Neural cell (in vitro differentiated cells): ENCODE data around the gene POLRMT. TPM values are rescaled to one million over a fixed set of nuclear protein-coding genes. Genes with fewer than 3 reads are reported as not detected.

Experiments used
- H2AFZ ChIP-seq: fragments of 200-600, 300-800 bp; sonication (generic), shearing (Covaris generic); 2 replicates; pipeline ENCODE4 v1.6.0; 2014; ENCODE audit warnings: low read depth, mild to moderate bottlenecking, antibody characterized with exemption, low read length, moderate library complexity
- H3F3A ChIP-seq: fragments of 200-600 bp; shearing (Covaris generic); 2 replicates; pipeline ENCODE4 v1.6.1; 2016; ENCODE audit warnings: mild to moderate bottlenecking, moderate library complexity, mixed read lengths, antibody characterized with exemption, low read length; ENCODE audit not compliant: insufficient read depth, poor library complexity, severe bottlenecking
- H3K27ac ChIP-seq: fragments of 200-600, 300-800 bp; sonication (generic), shearing (Covaris generic); 2 replicates; pipeline ENCODE4 v1.5.1; 2014; ENCODE audit warnings: mild to moderate bottlenecking, low read length, moderate library complexity
- H3K27me3 ChIP-seq: fragments of 300-800, 200-600 bp; sonication (generic), shearing (Covaris generic); 2 replicates; pipeline ENCODE4 v1.6.0; 2014; ENCODE audit warnings: mild to moderate bottlenecking, low read depth, low read length, moderate library complexity; ENCODE audit not compliant: insufficient read depth
- H3K36me3 ChIP-seq: fragments of 300-800, 200-600 bp; sonication (generic), shearing (Covaris generic); 2 replicates; pipeline ENCODE4 v1.5.1; 2014; ENCODE audit warnings: mild to moderate bottlenecking, antibody characterized with exemption, low read length, moderate library complexity; ENCODE audit not compliant: insufficient read depth
- H3K4me2 ChIP-seq: fragments of 300-800, 200-600 bp; sonication (generic), shearing (Covaris generic); 2 replicates; pipeline ENCODE4 v1.6.0; 2014; ENCODE audit warnings: mild to moderate bottlenecking, low read length
- H3K4me3 ChIP-seq: fragments of 300-800, 200-600 bp; sonication (generic), shearing (Covaris generic); 2 replicates; pipeline ENCODE4 v1.5.1; 2014; ENCODE audit warnings: mild to moderate bottlenecking, low read length, moderate library complexity
- H3K79me2 ChIP-seq: fragments of 200-600 bp; shearing (Covaris generic); replicated peaks from 2 replicates; pipeline ENCODE4 v1.6.0; 2014; ENCODE audit warnings: mild to moderate bottlenecking, low read length, moderate library complexity; ENCODE audit not compliant: insufficient read depth
- H3K9ac ChIP-seq: fragments of 300-800, 200-600 bp; sonication (generic), shearing (Covaris generic); 2 replicates; pipeline ENCODE4 v1.6.1; 2016; ENCODE audit warnings: mild to moderate bottlenecking, low read length, mixed read lengths
- H3K9me2 ChIP-seq: fragments of 200-600 bp; shearing (Covaris generic); 2 replicates; pipeline ENCODE4 v1.6.1; 2016; ENCODE audit warnings: mild to moderate bottlenecking, low read length, mixed read lengths; ENCODE audit not compliant: insufficient read depth
- H3K9me3 ChIP-seq: fragments of 200-600, 300-800 bp; sonication (generic), shearing (Covaris generic); 2 replicates; pipeline ENCODE4 v1.6.1; 2016; ENCODE audit warnings: mild to moderate bottlenecking, mixed run types, low read length, moderate library complexity, mixed read lengths
- H4K20me1 ChIP-seq: fragments of 200-600 bp; shearing (Covaris generic); 2 replicates; pipeline ENCODE4 v1.6.1; 2016; ENCODE audit warnings: mild to moderate bottlenecking, mixed run types; ENCODE audit not compliant: insufficient read depth
- EZH2 ChIP-seq: fragments of 200-600, 300-800 bp; shearing (Covaris generic), sonication (generic); IDR thresholded peaks from 2 replicates; pipeline ENCODE4 v1.6.1; 2014; ENCODE audit warnings: antibody characterized with exemption, low read length, borderline replicate concordance, mild to moderate bottlenecking; ENCODE audit not compliant: insufficient read depth, poor library complexity, severe bottlenecking
- POLR2AphosphoS5 ChIP-seq: IDR thresholded peaks from 2 replicates; pipeline ENCODE4 v1.6.1; 2012
- RAD21 ChIP-seq: fragments of 450-650 bp; conservative IDR thresholded peaks from 2 replicates; pipeline ENCODE4 v1.6.1; 2014; ENCODE audit warnings: antibody characterized with exemption, mild to moderate bottlenecking, moderate library complexity
- REST ChIP-seq: IDR thresholded peaks from 2 replicates; pipeline ENCODE4 v1.6.1; 2012; ENCODE audit warnings: borderline replicate concordance
- SMC3 ChIP-seq: fragments of 450-650 bp; conservative IDR thresholded peaks from 2 replicates; pipeline ENCODE4 v1.6.1; 2014; ENCODE audit warnings: antibody characterized with exemption, mild to moderate bottlenecking, moderate library complexity; ENCODE audit not compliant: poor library complexity
- TAF1 ChIP-seq: IDR thresholded peaks from 2 replicates; pipeline ENCODE4 v1.6.1; 2012; ENCODE audit warnings: low read depth
- polyA plus RNA-seq: library from polyadenylated mRNA; depleted of rRNA; stranded (reverse); fragments of >200 nt; gene quantifications from 2 replicates; pipeline ENCODE4 v1.2.3, GENCODE V29; 2014

The POLRMT gene
- polyA plus RNA-seq, 1 donor from 2014 or later, result 28.3 TPM

DNA sequence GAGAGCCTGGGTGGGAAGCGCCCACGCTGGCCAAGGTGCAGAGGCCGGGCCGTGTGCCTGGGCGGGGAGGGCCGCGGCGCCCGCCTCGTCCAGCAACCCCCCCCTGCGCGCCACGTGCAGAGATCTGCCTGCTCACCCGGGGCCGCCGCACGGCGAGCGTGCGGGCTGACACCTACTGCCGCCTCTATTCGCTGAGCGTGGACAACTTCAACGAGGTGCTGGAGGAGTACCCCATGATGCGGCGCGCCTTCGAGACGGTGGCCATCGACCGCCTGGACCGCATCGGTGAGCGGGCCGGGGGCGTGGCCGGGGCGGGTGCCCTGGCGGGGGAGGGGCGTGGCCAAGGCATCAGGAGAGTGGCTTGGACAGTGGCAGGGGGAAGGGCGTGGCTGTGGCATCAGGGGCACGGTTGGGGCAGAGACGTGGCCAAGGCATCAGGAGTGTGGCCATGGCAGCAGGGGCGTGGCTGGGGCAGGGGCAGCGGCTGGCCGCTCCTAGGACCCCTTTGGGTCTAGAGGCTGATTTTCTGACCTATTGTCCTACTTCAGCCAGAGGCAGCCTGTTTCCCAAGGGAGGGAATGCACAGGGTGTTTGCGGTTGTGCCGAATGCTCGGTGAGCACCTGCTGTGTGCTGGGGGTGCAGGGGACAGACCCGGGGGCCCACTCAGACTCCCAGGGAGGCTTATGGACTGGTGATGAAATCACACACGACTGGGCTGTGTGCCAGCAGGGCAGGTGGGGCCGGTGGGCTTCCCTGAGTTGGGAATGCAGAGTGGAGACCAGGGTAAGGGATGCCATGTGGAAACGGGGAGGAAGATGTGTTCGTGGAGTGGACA, 19.4 kb downstream of the POLRMT start:
- Histone ChIP-seq H3K36me3 (no peaks in the 10 kb centered on the region), H2AFZ (no peak overlapping the region), H3K79me2 (no peaks in the 10 kb centered on the region), H3K27me3 (no peaks in the 10 kb centered on the region), H3K4me3 (no peak overlapping the region), H3K4me2 (no peak overlapping the region), H4K20me1 (no peaks in the 10 kb centered on the region), H3F3A (no peaks in the 10 kb centered on the region), H3K9me3 (no peaks in the 10 kb centered on the region), H3K9ac (no peak overlapping the region), H3K27ac (no peak overlapping the region), H3K9me2 (no peaks in the 10 kb centered on the region)
- TF ChIP-seq POLR2AphosphoS5 (no peak), EZH2 (no peak), TAF1 (no peak), REST (no peak), RAD21 (no peak)

GRCh38 chr19:612941-613340, 20.4 kb downstream of the POLRMT start:
- Histone ChIP-seq H3K36me3 (no peaks in the 10 kb centered on the region), H3K4me3 (no peak overlapping the region), H3K27me3 (no peaks in the 10 kb centered on the region), H3K79me2 (no peaks in the 10 kb centered on the region), H3K9me3 (no peaks in the 10 kb centered on the region), H3K9ac (no peak overlapping the region), H4K20me1 (no peaks in the 10 kb centered on the region), H3K27ac (no peak overlapping the region), H3F3A (no peaks in the 10 kb centered on the region), H2AFZ (no peak overlapping the region), H3K9me2 (no peaks in the 10 kb centered on the region), H3K4me2 (no peak overlapping the region)
- no peak for TF ChIP-seq EZH2
- no peak for TF ChIP-seq TAF1
- no peak for TF ChIP-seq SMC3
- no peak for TF ChIP-seq REST
